Left lung (tissue), 10 donors: Measurements from ENCODE around the gene USP48. TPM values are rescaled to one million over a fixed set of nuclear protein-coding genes. Genes with fewer than 3 reads are reported as not detected.

ENCODE experiments used
- ATAC-seq: fragments of 200-7000 bp; cut with Tn5 transposase; one replicate; pipeline ENCODE4 v1.9.1; 2020; ENCODE audit warnings: moderate library complexity
- DNase-seq, 4 donors: peaks; one replicate each; pipeline ENCODE4 v3.0.0-alpha.2; 2013 to 2020
- H3K27ac ChIP-seq, 2 donors: fragments of 200-600 bp; sonication (generic) in 1 of 2; one replicate each; pipeline versions ENCODE4 v1.5.0 to v1.8.0; 2020 to 2021
- H3K27me3 ChIP-seq, 2 donors: fragments of 200-600 bp; sonication (generic) in 1 of 2; one replicate each; pipeline versions ENCODE4 v1.5.0 to v1.8.0; 2020 to 2021
- H3K36me3 ChIP-seq, 2 donors: fragments of 200-600 bp; sonication (generic) in 1 of 2; one replicate each; pipeline versions ENCODE4 v1.5.0 to v1.8.0; 2020 to 2021
- H3K4me1 ChIP-seq, 2 donors: fragments of 200-600 bp; one replicate each; pipeline ENCODE4 v1.8.0; 2021
- H3K4me3 ChIP-seq, 2 donors: fragments of 200-600 bp; sonication (generic) in 1 of 2; one replicate each; pipeline versions ENCODE4 v1.5.0 to v1.8.0; 2020 to 2021; ENCODE audit warnings: mild to moderate bottlenecking in 1 of 2
- H3K9me3 ChIP-seq, 2 donors: fragments of 200-600 bp; sonication (generic) in 1 of 2; one replicate each; pipeline versions ENCODE4 v1.5.0 to v1.8.0; 2020 to 2021
- CTCF ChIP-seq, 2 donors: fragments of 200-600 bp; sonication (generic) in 1 of 2; IDR thresholded peaks; one replicate each; pipeline versions ENCODE4 v1.5.0 to v1.8.0; 2021; ENCODE audit warnings: antibody characterized with exemption in 2 of 2
- intact Hi-C, 2 donors: fragments of 100-400 bp; cut with DNase I; formaldehyde crosslinking; loops; one replicate each; pipeline versions ENCODE4 v1.11.2 to v1.14.2; 2022
- polyA plus RNA-seq, 6 donors: library from polyadenylated mRNA; unstranded; fragments of 120-200 nt; gene quantifications; one replicate each; pipeline ENCODE4 v1.2.1, GENCODE V29; 2013; ENCODE audit not compliant: insufficient read length in 6 of 6
- total RNA-seq, 2 donors: library from RNA; stranded (reverse); fragmentation: NEBNext Ultra II Directional; extraction: Animal tissue kit (Norgen Biotek cat#: 25700); gene quantifications; one replicate each; pipeline ENCODE4 v1.2.1, GENCODE V29; 2021
- donor health status: DM: no; HTN: yes; CAD: no.
- donor health status: DM: no; HTN: no; CAD: no.

Gene USP48
- total and polyA plus RNA-seq, 8 donors = 57.9 to 95.6 (median 80.9) TPM

- no peak for DNase-seq
- peaks cover 0 to 83% of the 10 kb centered on the region in 2 donors for H3K27me3 ChIP-seq
- no peak overlapping the region for H3K4me3 ChIP-seq
- H3K4me1 ChIP-seq = peaks cover 0 to 14% of the 10 kb centered on the region in 2 donors
- H3K27ac ChIP-seq = no peak overlapping the region
- no peaks in the 10 kb centered on the region for H3K36me3 ChIP-seq
- intact Hi-C loops = no loop called here
- no peaks in the 10 kb centered on the region for H3K9me3 ChIP-seq
- TF ChIP-seq CTCF (IDR thresholded peaks at IDR 0.05) = no peak
- ATAC-seq = no peak
These were observed 121.1 kb downstream of the USP48 start for GRCh38 chr1:21661886-21662285.

- no peaks in the 10 kb centered on the region for H3K9me3 ChIP-seq
- H3K36me3 ChIP-seq = no peaks in the 10 kb centered on the region
- H3K4me1 ChIP-seq = peaks cover 0 to 5% of the 10 kb centered on the region in 2 donors
- intact Hi-C loops = loop anchor here in 1 of 2 donors (10.0 kb wide), 1 partner anchor 145 kb away; no protein-coding TSS in a partner anchor
- H3K4me3 ChIP-seq = no peak overlapping the region
- no peak overlapping the region for H3K27ac ChIP-seq
- no peak for DNase-seq
- no peak for TF ChIP-seq CTCF (IDR thresholded peaks at IDR 0.05)
- no peak for ATAC-seq
- H3K27me3 ChIP-seq = peaks cover 0 to 64% of the 10 kb centered on the region in 2 donors
These were observed 123.0 kb downstream of the USP48 start for GRCh38 chr1:21659924-21660326.

DNA sequence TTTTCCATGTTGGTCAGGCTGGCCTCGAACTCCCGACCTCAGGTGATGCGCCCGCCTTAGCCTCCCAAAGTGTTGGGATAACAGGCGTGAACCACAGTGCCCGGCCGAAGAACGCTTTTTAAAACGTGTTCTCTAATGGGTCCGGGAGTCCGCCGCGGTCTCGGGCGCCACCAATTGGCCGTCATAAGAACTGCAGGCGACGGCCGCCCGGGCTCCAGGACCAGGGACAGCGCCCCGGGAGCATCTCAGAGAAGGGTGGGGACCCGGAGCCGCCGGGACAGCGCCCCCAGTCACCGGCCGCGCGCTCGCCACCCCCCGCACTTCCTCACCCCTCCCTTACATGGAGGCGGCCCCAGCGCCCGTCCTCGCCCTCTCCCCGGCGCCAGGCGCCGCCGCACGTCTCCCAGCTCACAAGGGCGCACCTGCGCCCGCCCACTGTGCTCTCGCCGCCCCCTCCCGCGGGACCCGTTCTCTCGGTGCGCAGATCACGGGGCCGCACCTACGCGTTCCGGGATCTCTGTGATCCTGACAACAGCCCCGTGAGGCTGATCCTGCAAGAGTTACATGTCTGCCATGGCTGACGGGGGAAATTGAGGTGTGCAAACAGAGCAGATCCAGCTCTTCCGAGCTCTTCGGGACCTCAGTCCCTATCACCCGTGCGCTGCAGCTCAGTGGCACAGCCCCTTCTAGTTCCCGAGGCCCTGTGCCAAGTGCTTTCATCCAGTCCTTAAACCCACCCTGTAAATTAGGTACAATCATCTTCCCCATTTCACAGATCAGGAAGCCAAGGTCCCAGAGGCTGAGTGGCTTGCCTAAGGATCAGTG is 123.6 kb downstream of the USP48 start:
- H3K27ac ChIP-seq = no peak overlapping the region
- H3K4me3 ChIP-seq = no peak overlapping the region
- intact Hi-C loops = loop anchor here in 1 of 2 donors (10.0 kb wide), 1 partner anchor 145 kb away; no protein-coding TSS in a partner anchor
- H3K36me3 ChIP-seq = no peaks in the 10 kb centered on the region
- peaks cover 0 to 5% of the 10 kb centered on the region in 2 donors for H3K4me1 ChIP-seq
- DNase-seq (peak; percentile 56 to 95 (median 79)), ATAC-seq (peak; percentile 94)
- peak; percentile 95 to 97 for TF ChIP-seq CTCF (IDR thresholded peaks at IDR 0.05)
- peaks cover 0 to 57% of the 10 kb centered on the region in 2 donors for H3K27me3 ChIP-seq
- H3K9me3 ChIP-seq = no peaks in the 10 kb centered on the region

- ATAC-seq (no peak), DNase-seq (no peak)
- Histone ChIP-seq H3K4me3 (no peak overlapping the region), H3K9me3 (no peaks in the 10 kb centered on the region), H3K27me3 (peaks cover 0 to 52% of the 10 kb centered on the region in 2 donors), H3K36me3 (no peaks in the 10 kb centered on the region), H3K4me1 (peaks cover 0 to 5% of the 10 kb centered on the region in 2 donors), H3K27ac (no peak overlapping the region)
- intact Hi-C loops = loop anchor here in 1 of 2 donors (10.0 kb wide), 1 partner anchor 143 kb away; no protein-coding TSS in a partner anchor
- TF ChIP-seq CTCF (IDR thresholded peaks at IDR 0.05) = no peak
These were observed 125.3 kb downstream of the USP48 start for GRCh38 chr1:21657456-21658190.

GRCh38 chr1:21655748-21656147 is 127.2 kb downstream of the USP48 start:
- H3K36me3 ChIP-seq = no peaks in the 10 kb centered on the region
- peaks cover 0 to 17% of the 10 kb centered on the region in 2 donors for H3K4me1 ChIP-seq
- ATAC-seq (peak; percentile 42), DNase-seq (no peak)
- no peaks in the 10 kb centered on the region for H3K9me3 ChIP-seq
- no peak for TF ChIP-seq CTCF (IDR thresholded peaks at IDR 0.05)
- peaks cover 0 to 51% of the 10 kb centered on the region in 2 donors for H3K27me3 ChIP-seq
- H3K4me3 ChIP-seq = no peak overlapping the region
- H3K27ac ChIP-seq = no peak overlapping the region
- intact Hi-C loops = loop anchor here in 1 of 2 donors (10.0 kb wide), 1 partner anchor 141 kb away; no protein-coding TSS in a partner anchor
